Upper lobe of left lung (tissue), 4 donors: ENCODE data around the gene CRB1.

Experiments used
- CTCF ChIP-seq, 6 experiments: fragments of 450-650 bp in 4 of 6; fragments of 200-600 bp in 2 of 6; sonication (generic) in 2 of 6; IDR thresholded peaks; one replicate each; pipeline ENCODE4 v1.5.1; 2016 to 2019; ENCODE audit warnings: antibody characterized with exemption in 6 of 6
- EP300 ChIP-seq, 4 donors: sonication (generic); formaldehyde crosslinking; IDR thresholded peaks; one replicate each; pipeline ENCODE4 v1.5.1; 2017; ENCODE audit warnings: antibody characterized with exemption in 4 of 4, control low read depth in 2 of 4

GRCh38 chr1:197306381-197307062 is 38.5 kb downstream of the CRB1 start:
- TF ChIP-seq CTCF (IDR thresholded peaks at IDR 0.05) = no peak
- TF ChIP-seq EP300 (IDR thresholded peaks at IDR 0.05) = no peak
